ENCODE measurements around the gene FTCD. TPM values are rescaled to one million over a fixed set of nuclear protein-coding genes. Genes with fewer than 3 reads are reported as not detected.

The FTCD gene
- total RNA-seq, 2 donors from 2014 or later, result 0.68 to 1.6 TPM

GRCh38 chr21:46158666-46159300 lies 3.4 kb upstream of the FTCD start:
- DNase-seq (no peak), ATAC-seq (no peak)
- intact Hi-C loops (cut with DNase I), result loop anchor here in 1 of 2 donors (10.0 kb wide), 1 partner anchor 76 kb away; no protein-coding TSS in a partner anchor

DNA sequence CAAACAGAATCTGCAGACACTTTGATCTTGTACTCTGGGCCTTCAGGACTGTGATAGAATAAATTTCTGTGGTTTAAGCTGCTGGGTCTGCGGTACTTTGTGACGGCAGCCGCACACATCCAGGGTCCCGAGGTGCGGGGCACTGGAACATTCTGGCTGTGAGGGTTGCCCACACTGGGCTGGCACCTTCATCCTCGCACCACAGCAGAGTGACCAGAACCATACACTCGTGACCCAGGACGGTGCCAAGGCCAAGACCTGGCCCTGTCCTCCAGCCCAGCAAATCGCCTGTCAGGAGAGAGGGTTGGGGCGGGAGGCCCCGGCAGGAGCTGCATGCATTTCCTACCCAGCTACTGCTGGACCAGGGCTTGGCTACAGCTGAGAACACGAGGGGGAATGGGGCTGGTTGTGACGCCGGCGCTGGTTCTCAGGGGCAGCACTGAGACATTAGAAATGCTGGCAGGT lies 2.6 kb upstream of the FTCD start:
- intact Hi-C loops (cut with DNase I), result loop anchor here in 1 of 2 donors (10.0 kb wide), 1 partner anchor 77 kb away; no protein-coding TSS in a partner anchor
- no peak for DNase-seq
- ATAC-seq, result no peak

GRCh38 chr21:46157396-46157986 lies 2.1 kb upstream of the FTCD start:
- ATAC-seq, result no peak
- intact Hi-C loops (cut with DNase I), result loop anchor here in 1 of 2 donors (10.0 kb wide), 1 partner anchor 77 kb away; no protein-coding TSS in a partner anchor
- no peak for DNase-seq

- no peak for ATAC-seq
- intact Hi-C loops (cut with DNase I), result loop anchor here in 1 of 2 donors (10.0 kb wide), 1 partner anchor 78 kb away; no protein-coding TSS in a partner anchor
Measured at GRCh38 chr21:46156678-46157077, 1.3 kb upstream of the FTCD start.

GRCh38 chr21:46156378-46156645 lies 933 bp upstream of the FTCD start:
- DNase-seq (no peak), ATAC-seq (no peak)
- intact Hi-C loops (cut with DNase I), result loop anchor here in 1 of 2 donors (10.0 kb wide), 1 partner anchor 78 kb away; no protein-coding TSS in a partner anchor

More at GRCh38 chr21:46156678-46157077, 1.3 kb upstream of the FTCD start:
- DNase-seq, result no peak

GRCh38 chr21:46154955-46155513 lies 345 bp downstream of the FTCD start:
- ATAC-seq (no peak), DNase-seq (no peak)
- intact Hi-C loops (cut with DNase I), result loop anchor here in 1 of 2 donors (10.0 kb wide), 1 partner anchor 80 kb away; no protein-coding TSS in a partner anchor

GRCh38 chr21:46154155-46154954 lies 1.0 kb downstream of the FTCD start:
- intact Hi-C loops (cut with DNase I), result loop anchor here in 1 of 2 donors (10.0 kb wide), 1 partner anchor 80 kb away; no protein-coding TSS in a partner anchor
- ATAC-seq (no peak), DNase-seq (no peak)

DNA sequence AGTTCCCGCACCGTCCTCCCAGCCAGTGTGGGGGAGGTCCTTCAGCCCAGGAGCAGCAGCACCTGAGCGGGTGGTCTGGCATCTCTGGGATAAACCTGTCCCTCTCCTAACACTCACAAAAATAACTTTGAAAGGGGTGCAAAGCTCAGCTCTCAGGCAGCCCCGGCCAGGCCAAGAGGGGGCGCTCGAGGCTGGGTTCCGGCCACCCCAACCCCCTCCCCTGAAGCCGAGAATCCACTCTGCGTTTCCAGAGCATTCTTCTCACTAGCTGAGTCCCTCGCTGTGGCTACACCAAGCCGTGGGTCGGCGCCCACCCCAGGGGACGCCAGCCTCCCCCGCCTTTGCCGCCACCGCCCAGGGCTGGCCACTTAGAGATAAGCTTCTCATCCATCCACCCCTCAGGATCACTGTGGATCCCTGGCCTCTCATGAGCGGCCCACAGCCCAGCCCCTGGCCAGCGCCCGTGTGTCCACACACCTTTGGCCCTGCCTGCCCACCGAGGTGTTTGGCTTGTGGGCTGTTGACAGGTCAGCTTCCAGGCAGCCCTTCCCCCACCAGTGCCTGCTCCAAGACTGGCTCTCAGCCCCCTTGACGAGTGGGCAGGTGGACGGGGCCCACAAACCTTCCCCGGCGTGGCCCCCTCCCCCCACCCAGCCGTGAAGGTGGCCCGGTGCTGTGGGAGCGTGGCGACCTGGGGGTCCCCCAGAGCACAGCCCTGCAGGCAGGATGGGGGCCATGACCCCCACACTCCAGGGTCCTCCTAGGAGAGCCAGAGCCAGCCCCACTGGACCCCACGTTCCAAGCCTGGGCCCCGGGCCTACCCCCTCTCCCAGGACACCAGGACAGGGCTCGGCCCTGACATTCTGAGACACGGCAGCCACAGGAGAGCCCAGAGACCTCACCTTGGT lies 1.9 kb downstream of the FTCD start:
- no peak for DNase-seq

DNA sequence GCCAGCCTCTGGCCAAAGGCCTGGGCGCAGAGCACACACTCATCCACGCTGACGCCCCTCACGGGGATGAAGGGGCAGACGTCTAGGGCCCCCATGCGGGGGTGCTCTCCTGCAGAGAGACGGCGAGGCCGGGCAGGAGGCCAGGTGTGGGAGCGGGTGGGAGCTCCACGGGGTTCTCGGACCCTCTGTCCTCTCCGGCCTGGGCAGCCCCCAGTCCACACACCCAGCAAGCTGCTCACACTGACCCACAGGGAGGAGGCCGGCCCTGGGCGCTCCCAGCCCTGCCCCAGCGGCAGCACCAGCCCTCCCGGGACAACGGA lies 2.5 kb downstream of the FTCD start:
- DNase-seq (no peak), ATAC-seq (peak; percentile 21 to 48)
- intact Hi-C loops (cut with DNase I), result loop anchor here in 1 of 2 donors (10.0 kb wide), 1 partner anchor 82 kb away; no protein-coding TSS in a partner anchor

More for the DNA sequence above, 1.9 kb downstream of the FTCD start:
- intact Hi-C loops (cut with DNase I), result loop anchor here in 1 of 2 donors (10.0 kb wide), 1 partner anchor 81 kb away; no protein-coding TSS in a partner anchor
- peak; percentile 72 to 76 for ATAC-seq

DNA sequence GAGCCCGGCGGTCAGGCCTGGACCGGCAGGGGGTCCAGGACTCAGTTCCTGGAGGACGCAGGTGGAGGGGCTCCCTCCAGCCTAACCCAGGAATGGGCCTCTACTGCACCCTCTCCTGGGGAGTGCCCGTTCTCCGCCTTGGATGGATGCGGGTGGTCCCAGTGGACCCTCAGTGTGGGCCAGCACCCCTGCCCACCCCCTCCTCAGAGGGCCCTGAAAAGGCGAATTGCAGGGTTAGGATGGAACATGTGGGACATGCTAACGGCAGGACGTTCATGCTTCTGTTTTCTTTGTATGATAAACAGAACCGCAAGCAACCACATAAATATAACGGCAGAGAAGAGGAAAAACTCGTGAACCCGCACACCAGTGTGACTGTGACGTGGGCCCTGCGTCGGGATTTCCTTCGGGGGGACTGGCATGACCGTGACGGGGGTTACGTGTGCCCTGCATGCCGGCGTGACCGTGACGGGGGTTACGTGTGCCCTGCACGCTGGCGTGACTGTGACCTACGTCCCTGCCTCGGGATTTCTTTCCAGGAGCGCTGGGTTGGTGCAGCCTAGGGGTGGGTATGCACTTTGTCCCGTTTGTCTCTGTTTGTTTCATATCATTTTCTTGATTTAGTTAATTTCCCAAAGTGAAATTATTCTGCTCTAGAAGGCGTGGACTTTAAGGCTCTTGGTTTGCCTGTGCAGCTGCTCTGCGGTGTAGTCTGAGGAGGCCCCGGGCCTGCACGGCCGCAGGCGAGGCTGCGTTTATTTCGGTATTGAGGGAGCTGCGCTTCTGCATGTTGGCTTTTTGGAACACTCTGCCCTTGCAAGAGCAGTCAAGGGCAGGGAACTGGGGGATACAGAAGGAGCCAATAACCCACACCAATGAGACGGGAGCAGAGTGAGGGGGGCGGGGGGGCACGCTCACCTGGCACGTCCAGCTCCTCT lies 3.1 kb downstream of the FTCD start:
- ATAC-seq, result no peak
- intact Hi-C loops (cut with DNase I), result loop anchor here in 1 of 2 donors (10.0 kb wide), 1 partner anchor 83 kb away; no protein-coding TSS in a partner anchor
- no peak for DNase-seq

- ATAC-seq, result no peak
- intact Hi-C loops (cut with DNase I), result loop anchor here in 1 of 2 donors (10.0 kb wide), 1 partner anchor 83 kb away; no protein-coding TSS in a partner anchor
Measured at GRCh38 chr21:46151261-46151988, 4.0 kb downstream of the FTCD start.

GRCh38 chr21:46150491-46151121 lies 4.8 kb downstream of the FTCD start:
- DNase-seq (peak; percentile 18), ATAC-seq (no peak)
- intact Hi-C loops (cut with DNase I), result loop anchor here in 1 of 2 donors (10.0 kb wide), 1 partner anchor 84 kb away; no protein-coding TSS in a partner anchor

More at GRCh38 chr21:46151261-46151988, 4.0 kb downstream of the FTCD start:
- no peak for DNase-seq

DNA sequence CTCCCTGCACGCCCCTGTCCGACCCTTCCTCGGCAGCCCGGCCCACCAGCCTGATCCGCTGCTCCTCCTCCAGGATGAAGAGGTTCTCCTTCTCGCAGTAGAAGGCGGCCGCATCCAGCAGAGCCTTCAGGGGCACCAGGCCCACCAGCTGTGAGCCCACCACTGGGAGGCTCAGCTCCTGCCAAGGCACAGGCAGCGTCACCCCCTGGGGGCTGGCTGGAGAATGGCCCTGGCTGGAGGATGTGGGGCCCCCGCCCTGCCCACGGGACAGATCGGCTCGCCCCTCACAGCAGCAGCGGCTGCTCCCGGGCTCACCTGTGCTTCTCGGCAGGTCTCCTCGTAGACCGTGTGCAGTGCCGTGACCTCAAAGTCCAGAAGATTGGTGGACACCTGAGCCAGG lies 5.3 kb downstream of the FTCD start:
- ATAC-seq (no peak), DNase-seq (peak; percentile 10)
- intact Hi-C loops (cut with DNase I), result loop anchor here in 1 of 2 donors (10.0 kb wide), 1 partner anchor 85 kb away; no protein-coding TSS in a partner anchor

DNA sequence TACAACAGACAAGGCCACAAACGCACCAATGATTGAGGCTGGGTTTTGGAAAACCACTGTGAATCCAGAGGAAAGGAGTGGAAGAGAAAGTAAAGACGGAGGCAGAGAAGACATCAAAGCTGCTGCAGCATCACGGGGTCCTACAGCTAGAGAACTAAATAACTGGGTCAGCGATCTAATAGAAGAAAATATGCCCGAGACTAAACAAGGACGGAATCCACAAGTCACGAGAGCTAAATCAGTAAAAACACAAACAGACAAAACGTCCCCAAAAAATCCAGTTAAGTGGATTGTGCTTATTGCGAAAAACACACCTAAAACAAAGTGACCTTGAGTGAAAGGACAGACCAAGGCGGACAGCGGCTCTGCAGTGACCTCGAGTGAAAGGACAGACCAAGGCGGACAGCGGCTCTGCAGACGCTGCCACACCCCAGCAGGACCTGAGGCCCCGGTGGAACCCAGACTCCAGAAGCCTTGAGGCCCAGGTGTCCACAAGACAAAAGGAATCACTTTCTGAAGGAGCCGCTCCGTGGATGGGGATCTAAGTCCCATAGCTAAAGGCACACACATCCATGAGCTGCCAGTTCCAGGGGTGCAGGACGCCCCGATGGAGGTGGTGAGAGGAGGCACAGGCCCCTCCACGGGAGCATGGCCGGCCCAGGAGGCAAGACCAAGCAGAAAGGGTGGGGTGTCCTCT lies 6.0 kb downstream of the FTCD start:
- intact Hi-C loops (cut with DNase I), result loop anchor here in 1 of 2 donors (10.0 kb wide), 1 partner anchor 105 kb away; no protein-coding TSS in a partner anchor
- ATAC-seq, result no peak
- peak; percentile 16 for DNase-seq

- ATAC-seq (no peak), DNase-seq (no peak)
- intact Hi-C loops (cut with DNase I), result loop anchor here in 1 of 2 donors (10.0 kb wide), 1 partner anchor 107 kb away; no protein-coding TSS in a partner anchor
Measured at GRCh38 chr21:46148106-46148505, 7.3 kb downstream of the FTCD start.

Data from left cardiac atrium (tissue), 4 donors.